HepG2 (cell line): ENCODE data around the gene VEGFB. TPM values are rescaled to one million over a fixed set of nuclear protein-coding genes. Genes with fewer than 3 reads are reported as not detected.
A peak's percentile ranks its signal among the peaks of the same experiment; 100 is the strongest.

Source experiments
- HMG20A ChIP-seq: IDR thresholded peaks from 2 replicates; pipeline ENCODE4 v1.6.1; 2016; ENCODE audit warnings: borderline replicate concordance
- HNF1A ChIP-seq, 2 experiments: sonication (generic) in 1 of 2; formaldehyde crosslinking in 1 of 2; IDR thresholded peaks; 2 replicates each; pipeline versions ENCODE4 v1.4.0 to v1.6.1; 2016 to 2020; ENCODE audit warnings: borderline replicate concordance in 1 of 2, low read depth in 1 of 2, mild to moderate bottlenecking in 1 of 2, missing genetic modification reagents in 1 of 2
- PAXIP1 ChIP-seq: sonication (generic); formaldehyde crosslinking; conservative IDR thresholded peaks from 2 replicates; pipeline ENCODE4 v1.4.0; 2020; ENCODE audit warnings: mild to moderate bottlenecking, missing genetic modification reagents, moderate library complexity
- SIX4 ChIP-seq: sonication (generic); formaldehyde crosslinking; IDR thresholded peaks from 2 replicates; pipeline ENCODE4 v1.4.0; 2020; ENCODE audit warnings: missing genetic modification reagents
- ZBTB20 ChIP-seq: sonication (generic); formaldehyde crosslinking; IDR thresholded peaks from 2 replicates; pipeline ENCODE4 v1.8.1; 2023; ENCODE audit warnings: missing genetic modification reagents, low read depth, mild to moderate bottlenecking, borderline replicate concordance
- ZNF20 ChIP-seq: sonication (generic); formaldehyde crosslinking; IDR thresholded peaks from 2 replicates; pipeline ENCODE4 v1.4.0; 2020; ENCODE audit warnings: mild to moderate bottlenecking, moderate library complexity, missing genetic modification reagents
- ZNF577 ChIP-seq: sonication (generic); formaldehyde crosslinking; IDR thresholded peaks from 2 replicates; pipeline ENCODE4 v1.4.0; 2020; ENCODE audit warnings: mild to moderate bottlenecking, low read depth, missing genetic modification reagents, borderline replicate concordance
- ZNF747 ChIP-seq: sonication (generic); formaldehyde crosslinking; IDR thresholded peaks from 2 replicates; pipeline ENCODE4 v1.8.1; 2023; ENCODE audit warnings: missing genetic modification reagents, mild to moderate bottlenecking, borderline replicate concordance
- polyA plus RNA-seq, 8 experiments: library from polyadenylated mRNA; depleted of rRNA in 3 of 8; stranded (reverse) in 7 of 8; unstranded in 1 of 8; fragments of >200 nt; fragmentation: Illumina TruSeq in 4 of 8; extraction: Trizol in 4 of 8; gene quantifications; 2 replicates each; pipeline versions ENCODE4 v1.2.1 to v1.2.3, GENCODE V29; 2011 to 2016; ENCODE audit warnings: low read depth in 4 of 8, missing spikeins in 1 of 8, mixed read lengths in 1 of 8; ENCODE audit not compliant: insufficient read depth in 1 of 8
- total RNA-seq, 5 experiments: library from RNA; depleted of rRNA; stranded (reverse); fragments of >200 nt; fragmentation: Illumina TruSeq; extraction: Trizol; gene quantifications; 2 replicates each; pipeline ENCODE4 v1.2.3, GENCODE V29; 2016; ENCODE audit warnings: low read depth in 1 of 5
- TF ChIP-seq, protein P1 (sequence below): sonication (generic); formaldehyde crosslinking; IDR thresholded peaks from 2 replicates; pipeline ENCODE4 v1.8.0; 2023; ENCODE audit warnings: mild to moderate bottlenecking, missing genetic modification reagents
- TF ChIP-seq, protein P2 (sequence below): sonication (generic); formaldehyde crosslinking; IDR thresholded peaks from 2 replicates; pipeline ENCODE4 v1.5.0; 2020; ENCODE audit warnings: mild to moderate bottlenecking, missing genetic modification reagents
- TF ChIP-seq, protein P3 (sequence below): sonication (generic); formaldehyde crosslinking; IDR thresholded peaks from 2 replicates; pipeline ENCODE4 v1.8.0; 2022; ENCODE audit warnings: mild to moderate bottlenecking, missing genetic modification reagents
- TF ChIP-seq, protein P4 (sequence below): sonication (generic); formaldehyde crosslinking; IDR thresholded peaks from 2 replicates; pipeline ENCODE4 v1.8.1; 2023; ENCODE audit warnings: mild to moderate bottlenecking, missing genetic modification reagents

VEGFB gene
- total and polyA plus RNA-seq, 2 of the 13 experiments (the other 11 are each of a cell fraction or from before 2014, with no cell fraction given), result 9.0 to 11.3 TPM

- 0 out of 2 replicates have a peak, but pooled peaks have one; percentile 4 for TF ChIP-seq PAXIP1
- no peak for TF ChIP-seq ZNF747 (CRISPR knock-in tag)
- TF ChIP-seq ZNF577 (CRISPR knock-in tag), result no peak
- TF ChIP-seq, protein P1, sequence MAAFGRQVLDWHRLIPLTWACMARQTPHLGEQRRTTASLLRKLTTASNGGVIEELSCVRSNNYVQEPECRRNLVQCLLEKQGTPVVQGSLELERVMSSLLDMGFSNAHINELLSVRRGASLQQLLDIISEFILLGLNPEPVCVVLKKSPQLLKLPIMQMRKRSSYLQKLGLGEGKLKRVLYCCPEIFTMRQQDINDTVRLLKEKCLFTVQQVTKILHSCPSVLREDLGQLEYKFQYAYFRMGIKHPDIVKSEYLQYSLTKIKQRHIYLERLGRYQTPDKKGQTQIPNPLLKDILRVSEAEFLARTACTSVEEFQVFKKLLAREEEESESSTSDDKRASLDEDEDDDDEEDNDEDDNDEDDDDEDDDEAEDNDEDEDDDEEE, result no peak
- TF ChIP-seq HMG20A (CRISPR knock-in tag), result no peak
- TF ChIP-seq ZBTB20 (CRISPR knock-in tag), result 0 out of 2 replicates have a peak, but pooled peaks have one; percentile 49
- TF ChIP-seq HNF1A (IDR thresholded peaks at IDR 0.05; ENCODE audit: low read depth), result no peak
- no peak for TF ChIP-seq HNF1A (CRISPR knock-in tag; IDR thresholded peaks at IDR 0.05; ENCODE audit: borderline replicate concordance)
- TF ChIP-seq ZNF20 (CRISPR knock-in tag), result no peak
- TF ChIP-seq, protein P2, sequence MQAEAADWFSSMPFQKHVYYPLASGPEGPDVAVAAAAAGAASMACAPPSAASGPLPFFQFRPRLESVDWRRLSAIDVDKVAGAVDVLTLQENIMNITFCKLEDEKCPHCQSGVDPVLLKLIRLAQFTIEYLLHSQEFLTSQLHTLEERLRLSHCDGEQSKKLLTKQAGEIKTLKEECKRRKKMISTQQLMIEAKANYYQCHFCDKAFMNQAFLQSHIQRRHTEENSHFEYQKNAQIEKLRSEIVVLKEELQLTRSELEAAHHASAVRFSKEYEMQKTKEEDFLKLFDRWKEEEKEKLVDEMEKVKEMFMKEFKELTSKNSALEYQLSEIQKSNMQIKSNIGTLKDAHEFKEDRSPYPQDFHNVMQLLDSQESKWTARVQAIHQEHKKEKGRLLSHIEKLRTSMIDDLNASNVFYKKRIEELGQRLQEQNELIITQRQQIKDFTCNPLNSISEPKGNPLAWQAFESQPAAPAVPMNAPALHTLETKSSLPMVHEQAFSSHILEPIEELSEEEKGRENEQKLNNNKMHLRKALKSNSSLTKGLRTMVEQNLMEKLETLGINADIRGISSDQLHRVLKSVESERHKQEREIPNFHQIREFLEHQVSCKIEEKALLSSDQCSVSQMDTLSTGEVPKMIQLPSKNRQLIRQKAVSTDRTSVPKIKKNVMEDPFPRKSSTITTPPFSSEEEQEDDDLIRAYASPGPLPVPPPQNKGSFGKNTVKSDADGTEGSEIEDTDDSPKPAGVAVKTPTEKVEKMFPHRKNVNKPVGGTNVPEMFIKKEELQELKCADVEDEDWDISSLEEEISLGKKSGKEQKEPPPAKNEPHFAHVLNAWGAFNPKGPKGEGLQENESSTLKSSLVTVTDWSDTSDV (CRISPR knock-in tag), result no peak; the same call in 1 of the 2 replicates
- TF ChIP-seq SIX4 (CRISPR knock-in tag), result no peak
- TF ChIP-seq, protein P3, sequence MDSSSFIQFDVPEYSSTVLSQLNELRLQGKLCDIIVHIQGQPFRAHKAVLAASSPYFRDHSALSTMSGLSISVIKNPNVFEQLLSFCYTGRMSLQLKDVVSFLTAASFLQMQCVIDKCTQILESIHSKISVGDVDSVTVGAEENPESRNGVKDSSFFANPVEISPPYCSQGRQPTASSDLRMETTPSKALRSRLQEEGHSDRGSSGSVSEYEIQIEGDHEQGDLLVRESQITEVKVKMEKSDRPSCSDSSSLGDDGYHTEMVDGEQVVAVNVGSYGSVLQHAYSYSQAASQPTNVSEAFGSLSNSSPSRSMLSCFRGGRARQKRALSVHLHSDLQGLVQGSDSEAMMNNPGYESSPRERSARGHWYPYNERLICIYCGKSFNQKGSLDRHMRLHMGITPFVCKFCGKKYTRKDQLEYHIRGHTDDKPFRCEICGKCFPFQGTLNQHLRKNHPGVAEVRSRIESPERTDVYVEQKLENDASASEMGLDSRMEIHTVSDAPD (CRISPR knock-in tag), result no peak
- TF ChIP-seq, protein P4, sequence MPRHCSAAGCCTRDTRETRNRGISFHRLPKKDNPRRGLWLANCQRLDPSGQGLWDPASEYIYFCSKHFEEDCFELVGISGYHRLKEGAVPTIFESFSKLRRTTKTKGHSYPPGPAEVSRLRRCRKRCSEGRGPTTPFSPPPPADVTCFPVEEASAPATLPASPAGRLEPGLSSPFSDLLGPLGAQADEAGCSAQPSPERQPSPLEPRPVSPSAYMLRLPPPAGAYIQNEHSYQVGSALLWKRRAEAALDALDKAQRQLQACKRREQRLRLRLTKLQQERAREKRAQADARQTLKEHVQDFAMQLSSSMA (CRISPR knock-in tag), result no peak
These were observed 48.5 kb upstream of the VEGFB start, which contains the start of gene STIP1 (continued) for GRCh38 chr11:64185693-64186491.
